Hepatocyte (in vitro differentiated cells): ENCODE measurements around the gene PTPRN2. TPM values are rescaled to one million over a fixed set of nuclear protein-coding genes. Genes with fewer than 3 reads are reported as not detected.

Source experiments
- DNase-seq: peaks from one replicate; pipeline ENCODE4 v3.0.0-alpha.2; 2016; ENCODE audit warnings: low spot score
- H2AFZ ChIP-seq: fragments of 200-600 bp; sonication (generic); 2 replicates; pipeline ENCODE4 v1.6.0; 2016; ENCODE audit warnings: antibody characterized with exemption, mild to moderate bottlenecking
- H3K27ac ChIP-seq: fragments of 200-600 bp; sonication (generic); 2 replicates; pipeline ENCODE4 v1.5.1; 2016; ENCODE audit warnings: mild to moderate bottlenecking
- H3K27me3 ChIP-seq: fragments of 200-600 bp; sonication (generic); 2 replicates; pipeline ENCODE4 v1.6.1; 2016
- H3K36me3 ChIP-seq: fragments of 200-600 bp; sonication (generic); replicated peaks from 2 replicates; pipeline ENCODE4 v1.5.1; 2016; ENCODE audit warnings: low read depth; ENCODE audit not compliant: insufficient read depth
- H3K4me1 ChIP-seq: fragments of 200-600 bp; sonication (generic); 2 replicates; pipeline ENCODE4 v1.5.1; 2016; ENCODE audit warnings: mild to moderate bottlenecking, moderate library complexity; ENCODE audit not compliant: insufficient read depth
- H3K4me2 ChIP-seq: fragments of 200-600 bp; sonication (generic); 2 replicates; pipeline ENCODE4 v1.6.0; 2016
- H3K4me3 ChIP-seq: fragments of 200-600 bp; sonication (generic); 2 replicates; pipeline ENCODE4 v1.5.1; 2016; ENCODE audit warnings: mild to moderate bottlenecking
- H3K79me2 ChIP-seq: fragments of 200-600 bp; sonication (generic); 2 replicates; pipeline ENCODE4 v1.6.0; 2017; ENCODE audit warnings: mild to moderate bottlenecking
- H3K9me2 ChIP-seq: fragments of 200-600 bp; sonication (generic); replicated peaks from 2 replicates; pipeline ENCODE4 v1.6.0; 2017; ENCODE audit warnings: mild to moderate bottlenecking; ENCODE audit not compliant: insufficient read depth
- H3K9me3 ChIP-seq: fragments of 200-600 bp; sonication (generic); 2 replicates; pipeline ENCODE4 v1.5.1; 2016; ENCODE audit warnings: low read depth, mild to moderate bottlenecking
- H4K20me1 ChIP-seq: fragments of 200-600 bp; sonication (generic); 2 replicates; pipeline ENCODE4 v1.6.0; 2016; ENCODE audit warnings: mild to moderate bottlenecking; ENCODE audit not compliant: insufficient read depth, poor library complexity, severe bottlenecking
- CTCF ChIP-seq: fragments of 200-600 bp; sonication (generic); IDR thresholded peaks from 2 replicates; pipeline ENCODE4 v1.5.1; 2016; ENCODE audit warnings: antibody characterized with exemption, mild to moderate bottlenecking; ENCODE audit not compliant: poor library complexity
- EZH2 ChIP-seq: fragments of 200-600 bp; sonication (generic); IDR thresholded peaks from 2 replicates; pipeline ENCODE4 v1.6.1; 2016; ENCODE audit warnings: antibody characterized with exemption, mild to moderate bottlenecking, borderline replicate concordance
- EZH2phosphoT487 ChIP-seq: fragments of 200-600 bp; sonication (generic); IDR thresholded peaks from one replicate; pipeline ENCODE4 v1.6.1; 2018; ENCODE audit warnings: antibody characterized with exemption, mild to moderate bottlenecking, low read depth, moderate library complexity; ENCODE audit not compliant: unreplicated experiment, severe bottlenecking
- WGBS: methylation state at CpG from one replicate; pipeline ENCODE4 v1.1.6; 2016; ENCODE audit warnings: low lambda C conversion rate; ENCODE audit errors: missing lambda C conversion rate; 5-methylcytosine and 5-hydroxymethylcytosine counted together
- polyA plus RNA-seq: library from polyadenylated mRNA; unstranded; fragments of >200 nt; fragmentation: Nextera tagmentation; extraction: Ambion mirVana; gene quantifications from 2 replicates; pipeline ENCODE4 v1.2.1, GENCODE V29; 2016
- total RNA-seq: library from RNA; depleted of rRNA; stranded (reverse); fragments of >200 nt; gene quantifications from 2 replicates; pipeline ENCODE4 v1.2.3, GENCODE V29; 2014

Gene PTPRN2
- total and polyA plus RNA-seq, 2 experiments from 2014 or later = 2.1 to 3.3 TPM

- Histone ChIP-seq H2AFZ (no peak overlapping the region), H3K27me3 (no peaks in the 10 kb centered on the region), H3K79me2 (no peaks in the 10 kb centered on the region), H3K27ac (no peak overlapping the region), H3K4me2 (no peak overlapping the region), H3K9me2 (no peaks in the 10 kb centered on the region), H3K4me1 (no peaks in the 10 kb centered on the region), H3K36me3 (no peaks in the 10 kb centered on the region), H3K4me3 (no peak overlapping the region), H4K20me1 (no peaks in the 10 kb centered on the region), H3K9me3 (no peaks in the 10 kb centered on the region)
- 86% methylated on average over 19 of the region's 19 CpGs for whole genome bisulfite sequencing
- DNase-seq = no peak
- TF ChIP-seq EZH2 (no peak), EZH2phosphoT487 (no peak), CTCF (no peak)
Measured at GRCh38 chr7:157799076-157799685, 788.4 kb downstream of the PTPRN2 start.

- 85% methylated on average over 12 of the region's 12 CpGs for WGBS
- no peak overlapping the region for H2AFZ ChIP-seq
- no peaks in the 10 kb centered on the region for H3K79me2 ChIP-seq
- H3K27ac ChIP-seq = no peak overlapping the region
- no peak for DNase-seq
- TF ChIP-seq EZH2 = no peak
- no peak for TF ChIP-seq EZH2phosphoT487
- no peak for TF ChIP-seq CTCF
- H3K36me3 ChIP-seq = no peaks in the 10 kb centered on the region
- no peak overlapping the region for H3K4me3 ChIP-seq
- H3K4me1 ChIP-seq = no peaks in the 10 kb centered on the region
- no peaks in the 10 kb centered on the region for H3K9me2 ChIP-seq
- H3K9me3 ChIP-seq = no peaks in the 10 kb centered on the region
- H4K20me1 ChIP-seq = no peaks in the 10 kb centered on the region
- H3K27me3 ChIP-seq = no peaks in the 10 kb centered on the region
- no peak overlapping the region for H3K4me2 ChIP-seq
Measured at GRCh38 chr7:157797361-157797760, 790.3 kb downstream of the PTPRN2 start.

- H2AFZ ChIP-seq = no peak overlapping the region
- no peaks in the 10 kb centered on the region for H3K27me3 ChIP-seq
- no peaks in the 10 kb centered on the region for H3K79me2 ChIP-seq
- H3K4me2 ChIP-seq = no peak overlapping the region
- TF ChIP-seq CTCF = no peak
- TF ChIP-seq EZH2phosphoT487 = no peak
- no peak for TF ChIP-seq EZH2
- no peak for DNase-seq
- no peaks in the 10 kb centered on the region for H3K36me3 ChIP-seq
- H3K9me2 ChIP-seq = no peaks in the 10 kb centered on the region
- no peaks in the 10 kb centered on the region for H3K4me1 ChIP-seq
- H3K27ac ChIP-seq = no peak overlapping the region
- no peaks in the 10 kb centered on the region for H3K9me3 ChIP-seq
- H3K4me3 ChIP-seq = no peak overlapping the region
- WGBS = 93% methylated on average over 19 of the region's 19 CpGs
- H4K20me1 ChIP-seq = no peaks in the 10 kb centered on the region
Measured at GRCh38 chr7:157796846-157797245, 790.8 kb downstream of the PTPRN2 start.

GRCh38 chr7:157795643-157796042, 792.0 kb downstream of the PTPRN2 start:
- TF ChIP-seq EZH2phosphoT487 = no peak
- no peak for TF ChIP-seq EZH2
- TF ChIP-seq CTCF = no peak
- H3K9me2 ChIP-seq = no peaks in the 10 kb centered on the region
- no peaks in the 10 kb centered on the region for H3K4me1 ChIP-seq
- DNase-seq = no peak
- H3K4me2 ChIP-seq = no peak overlapping the region
- H3K36me3 ChIP-seq = no peaks in the 10 kb centered on the region
- H4K20me1 ChIP-seq = no peaks in the 10 kb centered on the region
- WGBS = 88% methylated on average over 11 of the region's 13 CpGs
- H3K27ac ChIP-seq = no peak overlapping the region
- no peak overlapping the region for H3K4me3 ChIP-seq
- H3K9me3 ChIP-seq = no peaks in the 10 kb centered on the region
- no peak overlapping the region for H2AFZ ChIP-seq
- H3K27me3 ChIP-seq = no peaks in the 10 kb centered on the region
- no peaks in the 10 kb centered on the region for H3K79me2 ChIP-seq
